IMR-90 (cell line): ENCODE measurements around the gene NEUROD2.

Experiments
- CEBPB ChIP-seq: IDR thresholded peaks from 2 replicates; pipeline ENCODE4 v1.6.1; 2012; ENCODE audit warnings: low read depth, low read length, improper control_type of control experiment
- CTCF ChIP-seq: conservative IDR thresholded peaks from 2 replicates; pipeline ENCODE4 v1.5.1; 2012; ENCODE audit warnings: mild to moderate bottlenecking, low read depth, low read length, improper control_type of control experiment
- MAFK ChIP-seq: IDR thresholded peaks from 2 replicates; pipeline ENCODE4 v1.6.1; 2012; ENCODE audit warnings: low read depth, low read length, improper control_type of control experiment
- MXI1 ChIP-seq: IDR thresholded peaks from 2 replicates; pipeline ENCODE4 v1.6.1; 2012; ENCODE audit warnings: low read depth, mild to moderate bottlenecking, low read length, moderate library complexity, borderline replicate concordance
- NFE2L2 ChIP-seq: fragments of 150-350 bp; IDR thresholded peaks from 2 replicates; pipeline ENCODE4 v1.6.1; 2016; ENCODE audit warnings: low read depth, mild to moderate bottlenecking, low read length
- POLR2A ChIP-seq: IDR thresholded peaks from 2 replicates; pipeline ENCODE4 v1.6.1; 2012; ENCODE audit warnings: mild to moderate bottlenecking, low read depth, low read length
- RAD21 ChIP-seq: IDR thresholded peaks from 2 replicates; pipeline ENCODE4 v1.6.1; 2012; ENCODE audit warnings: low read length, improper control_type of control experiment
- USF2 ChIP-seq: fragments of 150-350 bp; IDR thresholded peaks from 2 replicates; pipeline ENCODE4 v1.6.1; 2017; ENCODE audit warnings: mild to moderate bottlenecking, antibody characterized with exemption, low read length, low read depth

DNA sequence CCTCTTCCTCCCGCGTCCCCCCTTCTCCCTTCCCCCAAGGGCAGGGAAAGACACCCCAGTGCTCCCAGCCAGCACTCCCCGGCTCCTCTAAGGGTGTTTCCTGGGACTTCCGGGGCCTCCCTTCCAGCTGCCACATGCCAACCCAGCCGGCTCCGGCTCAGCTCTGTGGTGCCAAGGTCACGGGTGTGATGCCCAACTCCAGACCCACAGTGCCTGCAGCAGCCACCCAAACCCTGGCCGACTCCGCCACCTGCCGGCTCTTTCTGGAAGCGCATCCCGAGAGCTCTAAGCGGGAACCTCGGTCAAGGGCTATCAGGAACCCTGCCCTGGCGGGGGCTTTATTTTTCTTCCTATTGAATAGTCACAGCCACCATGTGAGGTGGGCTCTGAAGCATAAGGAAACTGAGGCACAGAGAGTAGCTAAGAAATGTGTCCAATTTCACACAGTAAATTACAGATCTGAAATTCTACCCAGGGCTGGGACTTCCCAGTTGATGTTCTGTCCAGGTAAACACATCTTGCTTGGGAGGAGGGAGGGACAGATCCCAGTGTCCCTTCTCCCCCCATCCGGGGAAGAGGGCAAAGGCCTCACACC is 15.7 kb upstream of the NEUROD2 start:
- TF ChIP-seq NFE2L2: no peak
- peak; percentile 81 for TF ChIP-seq CTCF
- TF ChIP-seq POLR2A: no peak
- no peak for TF ChIP-seq CEBPB
- TF ChIP-seq RAD21: peak; percentile 79
- TF ChIP-seq MXI1: no peak
- TF ChIP-seq USF2: no peak
- TF ChIP-seq MAFK: no peak
